ENCODE results near the gene FBXL14. TPM values are rescaled to one million over a fixed set of nuclear protein-coding genes. Genes with fewer than 3 reads are reported as not detected.

Gene FBXL14
- total and polyA plus RNA-seq, 9 of the 15 experiments (the other 6 are each of a cell fraction or from before 2014, with no cell fraction given): 0.13 to 9.8 (median 3.3) TPM

DNA sequence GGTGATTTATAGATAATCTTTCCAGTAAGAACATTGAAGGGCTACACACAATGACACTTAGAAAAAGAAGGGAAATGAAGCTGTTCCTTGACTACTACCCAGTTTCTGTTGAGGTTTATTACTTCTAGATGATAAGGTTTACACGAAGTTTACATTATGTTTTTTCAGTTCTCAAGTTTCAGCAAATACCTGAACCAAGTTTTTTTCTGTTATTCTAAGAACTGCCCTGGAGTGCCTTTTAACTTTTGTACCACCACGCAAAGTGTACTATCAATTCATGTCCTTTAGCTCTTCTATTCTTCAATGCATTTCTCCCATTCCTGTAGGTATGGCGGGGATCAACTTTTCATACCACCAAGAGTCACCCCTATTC, 5.8 kb downstream of the FBXL14 start:
- H3K9me3 ChIP-seq (replicated peaks; ENCODE audit: control insufficient read depth, insufficient read depth, low read depth, low read length): no peaks in the 10 kb centered on the region
- H2AFZ ChIP-seq (ENCODE audit: low read depth, low read length): no peak overlapping the region
- peaks cover 22 to 31% of the 10 kb centered on the region in 2 experiments; a peak in 4 of 5 replicates for H3K4me1 ChIP-seq (replicated peaks in 1 of 2; ENCODE audit: control insufficient read depth in 2 of 2, insufficient read depth in 2 of 2, low read length in 2 of 2)
- H3K27ac ChIP-seq (ENCODE audit: extremely low read depth, low read depth, low read length): no peak overlapping the region
- H3K27me3 ChIP-seq (ENCODE audit: control insufficient read depth in 2 of 2, insufficient read depth in 2 of 2, low read length in 2 of 2): no peaks in the 10 kb centered on the region
- ChIA-PET POLR2A (interaction anchor here (0.7 to 1.1 kb wide), 2 partner anchors 8 to 751 kb away, joined by 4 read pairs; no protein-coding TSS in a partner anchor), CTCF (ENCODE audit: low intra/inter-chr PET ratio) (no interaction called here)
- H3K79me2 ChIP-seq (ENCODE audit: control insufficient read depth, insufficient read depth, low read length): peaks cover 41% of the 10 kb centered on the region
- no peak overlapping the region for H3K4me2 ChIP-seq (ENCODE audit: insufficient read depth, low read length)
- no TSS peak for BruUV-seq (replicated peaks)
- WGBS (ENCODE audit: insufficient coverage, low coverage, missing lambda C conversion rate): 36% methylated on average over 3 of the region's 3 CpGs
- no peak for DNase-seq (ENCODE audit: extremely low read depth in 1 of 4, low spot score in 3 of 4)
- H3K4me3 ChIP-seq: no peak overlapping the region
- intact Hi-C loops (cut with micrococcal nuclease): no loop called here
- no peak for TF ChIP-seq HDGF (IDR thresholded peaks at IDR 0.05)
- TF ChIP-seq, protein P1, sequence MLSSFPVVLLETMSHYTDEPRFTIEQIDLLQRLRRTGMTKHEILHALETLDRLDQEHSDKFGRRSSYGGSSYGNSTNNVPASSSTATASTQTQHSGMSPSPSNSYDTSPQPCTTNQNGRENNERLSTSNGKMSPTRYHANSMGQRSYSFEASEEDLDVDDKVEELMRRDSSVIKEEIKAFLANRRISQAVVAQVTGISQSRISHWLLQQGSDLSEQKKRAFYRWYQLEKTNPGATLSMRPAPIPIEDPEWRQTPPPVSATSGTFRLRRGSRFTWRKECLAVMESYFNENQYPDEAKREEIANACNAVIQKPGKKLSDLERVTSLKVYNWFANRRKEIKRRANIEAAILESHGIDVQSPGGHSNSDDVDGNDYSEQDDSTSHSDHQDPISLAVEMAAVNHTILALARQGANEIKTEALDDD (IDR thresholded peaks at IDR 0.05): peak; percentile 18; the same call in 1 of the 2 replicates
- ATAC-seq: no peak
- peaks cover 10% of the 10 kb centered on the region; the same call in 1 of the 3 replicates for H3K36me3 ChIP-seq (ENCODE audit: control insufficient read depth, insufficient read depth, low read length)
- H4K20me1 ChIP-seq (replicated peaks; ENCODE audit: control insufficient read depth, insufficient read depth, low read length): peaks cover 12% of the 10 kb centered on the region
- H3K9ac ChIP-seq (ENCODE audit: insufficient read depth in 1 of 2, low read depth in 2 of 2, low read length in 2 of 2): no peak overlapping the region
- no peak for FAIRE-seq
- no peaks in the 10 kb centered on the region for H3K9me1 ChIP-seq (ENCODE audit: control insufficient read depth, insufficient read depth, low read length)
- in situ Hi-C loops (cut with MboI): loop anchor here (25.0 kb wide), 2 partner anchors 301 to 1026 kb away; no protein-coding TSS in a partner anchor

DNA sequence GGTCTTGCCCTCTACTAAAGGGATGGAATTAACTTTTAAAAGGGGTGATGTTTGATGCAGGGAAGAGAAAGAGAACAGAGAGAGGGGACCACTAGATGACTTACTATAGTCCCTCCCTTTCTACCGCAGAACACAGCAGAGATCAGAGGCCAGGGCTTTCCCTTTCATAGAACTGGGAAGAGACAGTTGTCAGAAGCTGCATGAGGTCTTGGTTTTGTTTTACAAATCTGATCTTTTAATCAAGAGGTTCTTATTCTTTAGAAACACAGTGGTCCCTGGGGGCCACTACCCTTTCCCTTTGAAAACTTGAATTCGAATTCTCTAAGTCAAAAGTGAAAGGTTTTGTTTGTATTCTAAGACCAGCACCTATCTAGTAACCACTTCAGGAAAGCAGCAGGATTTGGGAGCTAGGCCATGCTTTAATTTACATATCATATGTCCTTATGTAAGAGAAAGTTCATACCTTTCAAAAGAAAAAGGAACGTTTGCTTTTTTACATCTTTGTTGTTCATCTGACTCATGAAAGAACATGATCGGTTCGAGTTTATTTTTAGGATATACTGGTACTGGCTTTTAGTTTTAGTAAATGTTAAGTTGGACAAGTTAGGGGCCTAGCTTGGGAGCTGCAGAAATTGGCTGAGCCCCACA, 6.3 kb downstream of the FBXL14 start:
- ATAC-seq: no peak

More for the DNA sequence above, 6.3 kb downstream of the FBXL14 start:
- no peak for FAIRE-seq
- H2AFZ ChIP-seq (ENCODE audit: low read depth, low read length): no peak overlapping the region
- no peak overlapping the region for H3K27ac ChIP-seq (ENCODE audit: extremely low read depth, low read depth, low read length)
- TF ChIP-seq NFATC3 (IDR thresholded peaks at IDR 0.05) (no peak), ZNF143 (CRISPR knock-in tag; IDR thresholded peaks at IDR 0.05) (no peak), HNRNPLL (IDR thresholded peaks at IDR 0.05; ENCODE audit: low read depth, low read length, poor library complexity, severe bottlenecking) (no peak), ZNF444 (CRISPR knock-in tag; IDR thresholded peaks at IDR 0.05) (no peak), ZNF121 (CRISPR knock-in tag; conservative IDR thresholded peaks at IDR 0.05) (no peak)
- ChIA-PET CTCF (ENCODE audit: low intra/inter-chr PET ratio) (no interaction called here), POLR2A (interaction anchor here (0.7 to 1.1 kb wide), 3 partner anchors 7 to 752 kb away, joined by 3 to 4 read pairs (median 4); no protein-coding TSS in a partner anchor)
- peaks cover 8% of the 10 kb centered on the region for H4K20me1 ChIP-seq (replicated peaks; ENCODE audit: control insufficient read depth, insufficient read depth, low read length)
- H3K79me2 ChIP-seq (ENCODE audit: control insufficient read depth, insufficient read depth, low read length): peaks cover 36% of the 10 kb centered on the region
- H3K27me3 ChIP-seq (ENCODE audit: control insufficient read depth in 2 of 2, insufficient read depth in 2 of 2, low read length in 2 of 2): no peaks in the 10 kb centered on the region
- no peak overlapping the region for H3K4me3 ChIP-seq
- in situ Hi-C loops (cut with MboI) (loop anchor here (25.0 kb wide), 2 partner anchors 301 to 1026 kb away; no protein-coding TSS in a partner anchor), intact Hi-C loops (cut with micrococcal nuclease) (no loop called here)
- H3K4me1 ChIP-seq (replicated peaks in 1 of 2; ENCODE audit: control insufficient read depth in 2 of 2, insufficient read depth in 2 of 2, low read length in 2 of 2): peaks cover 17 to 26% of the 10 kb centered on the region in 2 experiments; a peak in 4 of 5 replicates
- H3K9ac ChIP-seq (ENCODE audit: insufficient read depth in 1 of 2, low read depth in 2 of 2, low read length in 2 of 2): no peak overlapping the region
- no peaks in the 10 kb centered on the region for H3K9me1 ChIP-seq (ENCODE audit: control insufficient read depth, insufficient read depth, low read length)
- no TSS peak for BruUV-seq (replicated peaks)
- H3K9me3 ChIP-seq (replicated peaks; ENCODE audit: control insufficient read depth, insufficient read depth, low read depth, low read length): no peaks in the 10 kb centered on the region
- no peak for DNase-seq (ENCODE audit: extremely low read depth in 1 of 4, low spot score in 3 of 4)
- H3K36me3 ChIP-seq (ENCODE audit: control insufficient read depth, insufficient read depth, low read length): peaks cover 8% of the 10 kb centered on the region; the same call in 1 of the 3 replicates
- 40% methylated on average over 5 of the region's 5 CpGs for WGBS (ENCODE audit: insufficient coverage, low coverage, missing lambda C conversion rate)
- H3K4me2 ChIP-seq (ENCODE audit: insufficient read depth, low read length): no peak overlapping the region
